Astrocyte (in vitro differentiated cells and primary cell): Measurements from ENCODE around the gene SNX3.

ENCODE experiments used
- CTCF ChIP-seq: IDR thresholded peaks from 2 replicates; pipeline ENCODE4 v1.5.1; 2011; ENCODE audit warnings: low read depth, mild to moderate bottlenecking, inconsistent platforms, low read length, moderate library complexity; ENCODE audit not compliant: insufficient read depth
- EZH2 ChIP-seq: IDR thresholded peaks from 2 replicates; pipeline ENCODE4 v1.6.1; 2012; ENCODE audit warnings: mild to moderate bottlenecking, low read length, inconsistent platforms; ENCODE audit not compliant: insufficient read depth

- TF ChIP-seq CTCF, result no peak
- TF ChIP-seq EZH2, result no peak
Observed at GRCh38 chr6:108275976-108276375, 15.1 kb upstream of the SNX3 start.
